Breast epithelium (tissue), 4 donors: ENCODE results near the gene SORT1. TPM values are rescaled to one million over a fixed set of nuclear protein-coding genes. Genes with fewer than 3 reads are reported as not detected.
"Not testable (repeated sequence)": the region's sequence is repeated elsewhere in the genome, so short reads cannot be mapped to it uniquely, and the experiment has no call there.

Source experiments
- DNase-seq, 2 donors: peaks; one replicate each; pipeline ENCODE4 v3.0.0-alpha.2; 2019; ENCODE audit warnings: low spot score in 2 of 2
- H3K27ac ChIP-seq, 2 donors: fragments of 200-600 bp; sonication (generic) in 1 of 2; one replicate each; pipeline ENCODE4 v1.5.1; 2016 to 2019; ENCODE audit warnings: mild to moderate bottlenecking in 1 of 2
- H3K27me3 ChIP-seq, 2 donors: fragments of 200-600 bp; sonication (generic) in 1 of 2; one replicate each; pipeline versions ENCODE4 v1.5.1 to v1.6.0; 2017 to 2019; ENCODE audit warnings: control low read depth in 1 of 2, mild to moderate bottlenecking in 1 of 2
- H3K36me3 ChIP-seq: fragments of 200-600 bp; one replicate; pipeline ENCODE4 v1.5.1; 2019
- H3K4me1 ChIP-seq, 2 donors: fragments of 200-600 bp; sonication (generic); one replicate each; pipeline ENCODE4 v1.5.1; 2016 to 2019; ENCODE audit warnings: control low read depth in 1 of 2
- H3K4me3 ChIP-seq, 3 donors: fragments of 200-600 bp; sonication (generic); 1 replicate in 2 of 3; 2 replicates in 1 of 3; pipeline ENCODE4 v1.5.1; 2016 to 2019; ENCODE audit warnings: mild to moderate bottlenecking in 3 of 3, moderate library complexity in 2 of 3
- H3K9me3 ChIP-seq, 2 donors: fragments of 200-600 bp; sonication (generic) in 1 of 2; one replicate each; pipeline ENCODE4 v1.5.1; 2016 to 2019; ENCODE audit warnings: control low read depth in 1 of 2
- CTCF ChIP-seq, 3 donors: fragments of 450-650 bp; IDR thresholded peaks; one replicate each; pipeline ENCODE4 v1.5.1; 2016 to 2017; ENCODE audit warnings: antibody characterized with exemption in 3 of 3, mild to moderate bottlenecking in 3 of 3, moderate library complexity in 3 of 3
- POLR2A ChIP-seq: fragments of 450-650 bp; IDR thresholded peaks from one replicate; pipeline ENCODE4 v1.6.1; 2016; ENCODE audit warnings: antibody characterized with exemption, mild to moderate bottlenecking, moderate library complexity
- POLR2AphosphoS5 ChIP-seq, 3 donors: sonication (generic); formaldehyde crosslinking; IDR thresholded peaks; one replicate each; pipeline ENCODE4 v1.6.1; 2017; ENCODE audit warnings: antibody characterized with exemption in 3 of 3
- intact Hi-C: fragments of 100-400 bp; cut with DNase I; formaldehyde crosslinking; loops from one replicate; pipeline ENCODE4 v1.15.1; 2023; ENCODE audit warnings: low total_unique reads
- total RNA-seq, 3 donors: library from RNA; depleted of rRNA; stranded (reverse); fragments of >200 nt; gene quantifications; one replicate each; pipeline ENCODE4 v1.1.0, GENCODE V29; 2016

The SORT1 gene
- total RNA-seq, 3 donors from 2014 or later = 51.1 to 135 (median 69.8) TPM

- Histone ChIP-seq H3K27ac (no peak overlapping the region), H3K4me3 (no peak overlapping the region), H3K36me3 (no peaks in the 10 kb centered on the region), H3K4me1 (no peaks in the 10 kb centered on the region), H3K27me3 (no peaks in the 10 kb centered on the region), H3K9me3 (no peaks in the 10 kb centered on the region)
- intact Hi-C loops = no loop called here
- no peak for DNase-seq
- TF ChIP-seq POLR2AphosphoS5 (IDR thresholded peaks at IDR 0.05) = no peak
These were observed 18.3 kb downstream of the SORT1 start for GRCh38 chr1:109379422-109379821.

- H3K9me3 ChIP-seq = no peaks in the 10 kb centered on the region
- intact Hi-C loops = no loop called here
- no peaks in the 10 kb centered on the region for H3K27me3 ChIP-seq
- no peaks in the 10 kb centered on the region for H3K36me3 ChIP-seq
- TF ChIP-seq POLR2AphosphoS5 (IDR thresholded peaks at IDR 0.05) (no peak), POLR2A (no peak), CTCF (IDR thresholded peaks at IDR 0.05) (no peak)
- no peaks in the 10 kb centered on the region for H3K4me1 ChIP-seq
- no peak overlapping the region for H3K27ac ChIP-seq
- DNase-seq = no peak
- no peak overlapping the region for H3K4me3 ChIP-seq
These were observed 20.0 kb downstream of the SORT1 start for GRCh38 chr1:109377698-109378097.

GRCh38 chr1:109373696-109374095 is 24.0 kb downstream of the SORT1 start:
- H3K27me3 ChIP-seq, H3K9me3 ChIP-seq, H3K36me3 ChIP-seq, DNase-seq, H3K27ac ChIP-seq, H3K4me1 ChIP-seq, H3K4me3 ChIP-seq, intact Hi-C loops: not testable (repeated sequence)

GRCh38 chr1:109373126-109373525 is 24.6 kb downstream of the SORT1 start:
- H3K4me1 ChIP-seq = no peaks in the 10 kb centered on the region
- peak overlapping the region in 1 of 2 donors; percentile 10 for H3K27ac ChIP-seq

GRCh38 chr1:109372281-109372680 is 25.4 kb downstream of the SORT1 start:
- intact Hi-C loops = no loop called here
- H3K27ac ChIP-seq = peak overlapping the region; percentile 67 to 69
- no peak for DNase-seq
- no peaks in the 10 kb centered on the region for H3K27me3 ChIP-seq
- H3K9me3 ChIP-seq = no peaks in the 10 kb centered on the region
- H3K36me3 ChIP-seq = no peaks in the 10 kb centered on the region
- TF ChIP-seq POLR2AphosphoS5 (IDR thresholded peaks at IDR 0.05) (no peak), CTCF (IDR thresholded peaks at IDR 0.05) (no peak), POLR2A (no peak)
- no peaks in the 10 kb centered on the region for H3K4me1 ChIP-seq
- no peak overlapping the region for H3K4me3 ChIP-seq

More at GRCh38 chr1:109373126-109373525, 24.6 kb downstream of the SORT1 start:
- H3K27me3 ChIP-seq = no peaks in the 10 kb centered on the region
- TF ChIP-seq CTCF (IDR thresholded peaks at IDR 0.05) (no peak), POLR2AphosphoS5 (IDR thresholded peaks at IDR 0.05) (no peak), POLR2A (no peak)
- intact Hi-C loops = no loop called here
- H3K36me3 ChIP-seq = no peaks in the 10 kb centered on the region
- DNase-seq = no peak
- no peak overlapping the region for H3K4me3 ChIP-seq
- no peaks in the 10 kb centered on the region for H3K9me3 ChIP-seq

- Histone ChIP-seq H3K36me3 (no peaks in the 10 kb centered on the region), H3K9me3 (no peaks in the 10 kb centered on the region), H3K27me3 (no peaks in the 10 kb centered on the region), H3K4me3 (peak overlapping the region in 1 of 3 donors; percentile 12), H3K27ac (peak overlapping the region; percentile 67 to 69), H3K4me1 (no peaks in the 10 kb centered on the region)
- no peak for DNase-seq
- TF ChIP-seq POLR2A (no peak), CTCF (IDR thresholded peaks at IDR 0.05) (no peak), POLR2AphosphoS5 (IDR thresholded peaks at IDR 0.05) (peak in 1 of 3 donors; percentile 66)
- intact Hi-C loops = no loop called here
These were observed 26.4 kb downstream of the SORT1 start for GRCh38 chr1:109371341-109371739.
